HepG2 (cell line): ENCODE results near the gene SESN1. TPM values are rescaled to one million over a fixed set of nuclear protein-coding genes. Genes with fewer than 3 reads are reported as not detected.

Source experiments
- ATAC-seq: fragments of 200-7000 bp; cut with Tn5 transposase; 3 replicates; pipeline ENCODE4 v1.9.1; 2020; ENCODE audit warnings: mild to moderate bottlenecking, moderate library complexity
- BruUV-seq: library from RNA; stranded (reverse); fragments of 400-500 nt; replicated peaks from 2 replicates; lab custom pipeline; 2021; lab: Mats Ljungman, UMichigan
- CTCF ChIA-PET: fragments of 300-600 bp; formaldehyde crosslinking; extraction: SDS; loops from one replicate; lab custom pipeline; 2021; ENCODE audit warnings: low total read pairs, inconsistent platforms, low intra/inter-chr PET ratio; lab: Yijun Ruan, JAX
- POLR2A ChIA-PET: fragments of 350-600 bp; sonication (Branson Sonifier 250); formaldehyde crosslinking; loops from one replicate; lab custom pipeline; 2020; ENCODE audit warnings: antibody characterized with exemption, inconsistent platforms; lab: Yijun Ruan, JAX
- DNase-seq: peaks from one replicate; pipeline ENCODE4 v3.0.0-alpha.2; 2015; ENCODE audit warnings: low spot score
- FAIRE-seq: peaks from 3 replicates; lab custom pipeline; 2011; peaks lifted over from hg19 to GRCh38; lab: Jason Lieb, UNC
- H2AFZ ChIP-seq: one replicate; pipeline ENCODE4 v1.6.1; 2011; ENCODE audit warnings: low read length, inconsistent platforms
- H3K27ac ChIP-seq: fragments of 300-600 bp; 3 replicates; pipeline ENCODE4 v1.8.0; 2011; ENCODE audit warnings: mixed run types, mild to moderate bottlenecking, mixed read lengths, low read length, inconsistent platforms; ENCODE audit not compliant: insufficient read depth; ENCODE audit errors: extremely low read length
- H3K27me3 ChIP-seq, 2 experiments: fragments of 200-600 bp in 1 of 2; 2 replicates in 1 of 2; 3 replicates in 1 of 2; pipeline versions ENCODE4 v1.6.0 to v1.8.0; 2011; ENCODE audit warnings: low read length in 2 of 2, mild to moderate bottlenecking in 2 of 2, moderate library complexity in 2 of 2, inconsistent platforms in 1 of 2; ENCODE audit not compliant: insufficient read depth in 2 of 2, control insufficient read depth in 1 of 2
- H3K36me3 ChIP-seq, 2 experiments: fragments of 200-600 bp in 1 of 2; replicated peaks in 1 of 2; 2 replicates in 1 of 2; 3 replicates in 1 of 2; pipeline versions ENCODE4 v1.5.1 to v1.8.0; 2011; ENCODE audit warnings: low read length in 2 of 2, inconsistent platforms in 1 of 2; ENCODE audit not compliant: insufficient read depth in 2 of 2, control insufficient read depth in 1 of 2
- H3K4me1 ChIP-seq: 2 replicates; pipeline ENCODE4 v1.5.1; 2012; ENCODE audit warnings: low read length, inconsistent platforms; ENCODE audit not compliant: insufficient read depth
- H3K4me2 ChIP-seq: 2 replicates; pipeline ENCODE4 v1.6.0; 2011; ENCODE audit warnings: low read depth, low read length, inconsistent platforms
- H3K4me3 ChIP-seq, 3 experiments: fragments of 200-600 bp in 1 of 3; sonication (generic), shearing (Covaris generic) in 1 of 3; replicated peaks in 1 of 3; 2 replicates each; pipeline ENCODE4 v1.5.1; 2011 to 2016; ENCODE audit warnings: low read length in 3 of 3, inconsistent platforms in 2 of 3, low read depth in 2 of 3, mild to moderate bottlenecking in 2 of 3, control low read depth in 1 of 3, mixed read lengths in 1 of 3; ENCODE audit not compliant: insufficient read depth in 1 of 3
- H3K79me2 ChIP-seq: one replicate; pipeline ENCODE4 v1.6.1; 2011; ENCODE audit warnings: low read length, inconsistent platforms; ENCODE audit not compliant: insufficient read depth
- H3K9ac ChIP-seq: 2 replicates; pipeline ENCODE4 v1.6.0; 2011; ENCODE audit warnings: mild to moderate bottlenecking, low read depth, low read length, inconsistent platforms; ENCODE audit not compliant: insufficient read depth
- H3K9me3 ChIP-seq: 2 replicates; pipeline ENCODE4 v1.5.1; 2012; ENCODE audit warnings: mild to moderate bottlenecking, low read length
- H4K20me1 ChIP-seq: 2 replicates; pipeline ENCODE4 v1.6.0; 2011; ENCODE audit warnings: inconsistent platforms, mild to moderate bottlenecking, low read length, moderate library complexity; ENCODE audit not compliant: insufficient read depth
- FOSL1 ChIP-seq: sonication (generic); formaldehyde crosslinking; IDR thresholded peaks from 2 replicates; pipeline ENCODE4 v1.9.0; 2021; ENCODE audit warnings: missing genetic modification reagents, borderline replicate concordance
- KAT8 ChIP-seq: IDR thresholded peaks from 2 replicates; pipeline ENCODE4 v1.6.1; 2016; ENCODE audit warnings: missing genetic modification reagents, missing compliant biosample characterization
- MAFK ChIP-seq, 2 experiments: IDR thresholded peaks in 1 of 2; conservative IDR thresholded peaks in 1 of 2; 2 replicates each; pipeline ENCODE4 v1.6.1; 2011; ENCODE audit warnings: improper control_type of control experiment in 2 of 2, low read length in 2 of 2
- NCOA2 ChIP-seq: sonication (generic); formaldehyde crosslinking; IDR thresholded peaks from 2 replicates; pipeline ENCODE4 v1.8.0; 2022; ENCODE audit warnings: inconsistent platforms
- NR2C2 ChIP-seq: sonication (generic); formaldehyde crosslinking; IDR thresholded peaks from 2 replicates; pipeline ENCODE4 v1.4.0; 2020; ENCODE audit warnings: missing genetic modification reagents, mild to moderate bottlenecking, moderate library complexity, borderline replicate concordance
- PHF5A ChIP-seq: IDR thresholded peaks from one replicate; pipeline ENCODE4 v1.6.1; 2018; ENCODE audit warnings: low read depth, missing genetic modification reagents; ENCODE audit not compliant: unreplicated experiment
- SETDB1 ChIP-seq: sonication (generic); formaldehyde crosslinking; IDR thresholded peaks from 2 replicates; pipeline ENCODE4 v1.5.1; 2020; ENCODE audit warnings: missing genetic modification reagents, mild to moderate bottlenecking, borderline replicate concordance
- SMARCE1 ChIP-seq: fragments of 450-650 bp; IDR thresholded peaks from 2 replicates; pipeline ENCODE4 v1.6.1; 2017; ENCODE audit warnings: borderline replicate concordance
- ZBTB7B ChIP-seq: sonication (generic); formaldehyde crosslinking; IDR thresholded peaks from 2 replicates; pipeline ENCODE4 v1.4.0; 2020; ENCODE audit warnings: missing genetic modification reagents
- ZNF207 ChIP-seq: fragments of 450-650 bp; IDR thresholded peaks from 2 replicates; pipeline ENCODE4 v1.6.1; 2016; ENCODE audit warnings: antibody characterized with exemption, borderline replicate concordance
- ZNF326 ChIP-seq: sonication (generic); formaldehyde crosslinking; IDR thresholded peaks from 2 replicates; pipeline ENCODE4 v1.4.0; 2020; ENCODE audit warnings: missing genetic modification reagents, borderline replicate concordance
- ZNF432 ChIP-seq: sonication (generic); formaldehyde crosslinking; IDR thresholded peaks from 2 replicates; pipeline ENCODE4 v1.5.0; 2020; ENCODE audit warnings: missing genetic modification reagents, mild to moderate bottlenecking, borderline replicate concordance
- ZNF468 ChIP-seq: sonication (generic); formaldehyde crosslinking; IDR thresholded peaks from 2 replicates; pipeline ENCODE4 v1.8.0; 2022; ENCODE audit warnings: mild to moderate bottlenecking, moderate library complexity, missing genetic modification reagents
- ZNF607 ChIP-seq: sonication (generic); formaldehyde crosslinking; IDR thresholded peaks from 2 replicates; pipeline ENCODE4 v1.5.1; 2020; ENCODE audit warnings: missing genetic modification reagents, mild to moderate bottlenecking, borderline replicate concordance
- ZNF619 ChIP-seq: sonication (generic); formaldehyde crosslinking; IDR thresholded peaks from 2 replicates; pipeline ENCODE4 v1.4.0; 2020; ENCODE audit warnings: mild to moderate bottlenecking, missing genetic modification reagents
- in situ Hi-C: cut with HindIII; loops from 2 replicates; pipeline ENCODE4 v1.10.0; 2017; ENCODE audit warnings: low pct_unique_long_range_greater_than_20kb; ENCODE audit not compliant: extremely low pct_ligation_motif_present
- intact Hi-C: fragments of 100-400 bp; cut with micrococcal nuclease; formaldehyde crosslinking; loops from one replicate; pipeline ENCODE4 v1.10.0; 2022; ENCODE audit not compliant: unreplicated experiment
- polyA plus RNA-seq, 8 experiments: library from polyadenylated mRNA; depleted of rRNA in 3 of 8; stranded (reverse) in 7 of 8; unstranded in 1 of 8; fragments of >200 nt; fragmentation: Illumina TruSeq in 4 of 8; extraction: Trizol in 4 of 8; gene quantifications; 2 replicates each; pipeline versions ENCODE4 v1.2.1 to v1.2.3, GENCODE V29; 2011 to 2016; ENCODE audit warnings: low read depth in 4 of 8, missing spikeins in 1 of 8, mixed read lengths in 1 of 8; ENCODE audit not compliant: insufficient read depth in 1 of 8
- total RNA-seq, 5 experiments: library from RNA; depleted of rRNA; stranded (reverse); fragments of >200 nt; fragmentation: Illumina TruSeq; extraction: Trizol; gene quantifications; 2 replicates each; pipeline ENCODE4 v1.2.3, GENCODE V29; 2016; ENCODE audit warnings: low read depth in 1 of 5
- TF ChIP-seq, protein P1 (sequence below): IDR thresholded peaks from 2 replicates; pipeline ENCODE4 v1.6.1; 2016; ENCODE audit warnings: mild to moderate bottlenecking
- TF ChIP-seq, protein P2 (sequence below): sonication (generic); formaldehyde crosslinking; IDR thresholded peaks from 2 replicates; pipeline ENCODE4 v1.8.0; 2022; ENCODE audit warnings: mild to moderate bottlenecking, missing genetic modification reagents
- TF ChIP-seq, protein P3 (sequence below): sonication (generic); formaldehyde crosslinking; IDR thresholded peaks from 2 replicates; pipeline ENCODE4 v1.5.0; 2020; ENCODE audit warnings: missing genetic modification reagents, mild to moderate bottlenecking, borderline replicate concordance
- TF ChIP-seq, protein P4 (sequence below): sonication (generic); formaldehyde crosslinking; IDR thresholded peaks from 2 replicates; pipeline ENCODE4 v1.5.0; 2020; ENCODE audit warnings: missing genetic modification reagents

Gene SESN1
- total and polyA plus RNA-seq, 2 of the 13 experiments (the other 11 are each of a cell fraction or from before 2014, with no cell fraction given), result 24.9 to 44.7 TPM

DNA sequence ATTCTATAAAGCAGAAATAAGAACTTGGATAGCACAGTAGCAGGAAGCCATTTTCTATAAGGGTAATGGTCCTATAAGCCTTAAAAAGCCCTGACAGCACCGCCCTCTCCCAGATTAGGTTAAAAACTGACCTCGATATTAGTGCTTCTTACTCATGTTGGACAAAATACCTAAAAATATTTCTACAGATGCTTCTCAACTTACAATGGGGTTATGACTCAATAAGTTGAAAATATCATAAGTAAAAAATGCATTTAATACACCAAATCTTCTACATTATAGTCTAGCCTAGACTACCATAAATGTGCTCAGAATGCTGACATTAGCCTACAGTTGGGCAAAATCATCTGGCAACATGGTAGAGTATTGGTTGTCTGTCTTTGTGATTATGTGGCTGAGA, 70.3 kb downstream of the SESN1 start (continued):
- TF ChIP-seq ZNF207 (no peak), ZNF468 (CRISPR knock-in tag) (no peak)

DNA sequence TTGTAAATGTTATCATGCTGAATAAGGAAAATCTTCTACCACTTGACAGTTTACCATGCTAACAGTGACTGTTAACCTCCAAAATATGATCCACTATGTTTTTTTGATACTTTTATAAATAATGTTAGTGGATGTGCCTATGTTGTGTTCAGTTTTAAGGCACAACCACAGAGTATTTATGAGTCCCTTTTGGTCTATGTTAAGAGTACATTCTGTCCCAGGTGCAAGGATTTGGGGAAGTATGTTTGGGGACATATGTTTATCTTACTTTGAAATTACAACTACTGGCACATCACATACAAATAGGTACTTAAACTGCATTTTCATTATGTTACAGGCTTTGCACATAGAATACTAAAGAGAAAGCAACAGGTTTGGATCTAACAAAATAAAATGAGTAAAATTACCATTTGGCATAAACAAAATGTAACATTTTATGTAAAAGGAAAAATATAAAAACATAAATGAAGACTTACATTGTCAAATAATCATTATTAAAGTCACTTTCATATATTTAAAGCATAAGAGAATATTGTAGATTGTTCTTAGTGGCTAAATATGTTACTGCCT, 71.2 kb downstream of the SESN1 start:
- no TSS peak for BruUV-seq
- H3K4me1 ChIP-seq, result no peaks in the 10 kb centered on the region
- H3K4me2 ChIP-seq, result no peak overlapping the region
- no peaks in the 10 kb centered on the region for H4K20me1 ChIP-seq
- no peak for ATAC-seq
- no peak overlapping the region for H3K4me3 ChIP-seq
- no peaks in the 10 kb centered on the region for H3K27me3 ChIP-seq
- CTCF ChIA-PET, result no interaction called here
- H2AFZ ChIP-seq, result no peak overlapping the region
- H3K27ac ChIP-seq, result no peak overlapping the region
- intact Hi-C loops, result no loop called here
- in situ Hi-C loops, result no loop called here
- H3K9me3 ChIP-seq, result no peaks in the 10 kb centered on the region
- TF ChIP-seq ZNF326 (no peak), KAT8 (CRISPR knock-in tag) (no peak), PHF5A (CRISPR knock-in tag) (no peak), SMARCE1 (no peak), FOSL1 (CRISPR knock-in tag) (no peak), ZBTB7B (CRISPR knock-in tag) (no peak), NR2C2 (CRISPR knock-in tag) (no peak), ZNF607 (CRISPR knock-in tag) (no peak), ZNF619 (CRISPR knock-in tag) (no peak), NCOA2 (CRISPR knock-in tag) (no peak), SETDB1 (CRISPR knock-in tag) (no peak), MAFK (conservative IDR thresholded peaks at IDR 0.05 in 1 of 2, IDR thresholded peaks at IDR 0.05 in 1 of 2; ENCODE audit: low read length in 2 of 2) (no peak), ZNF432 (no peak)
- TF ChIP-seq, protein P1, sequence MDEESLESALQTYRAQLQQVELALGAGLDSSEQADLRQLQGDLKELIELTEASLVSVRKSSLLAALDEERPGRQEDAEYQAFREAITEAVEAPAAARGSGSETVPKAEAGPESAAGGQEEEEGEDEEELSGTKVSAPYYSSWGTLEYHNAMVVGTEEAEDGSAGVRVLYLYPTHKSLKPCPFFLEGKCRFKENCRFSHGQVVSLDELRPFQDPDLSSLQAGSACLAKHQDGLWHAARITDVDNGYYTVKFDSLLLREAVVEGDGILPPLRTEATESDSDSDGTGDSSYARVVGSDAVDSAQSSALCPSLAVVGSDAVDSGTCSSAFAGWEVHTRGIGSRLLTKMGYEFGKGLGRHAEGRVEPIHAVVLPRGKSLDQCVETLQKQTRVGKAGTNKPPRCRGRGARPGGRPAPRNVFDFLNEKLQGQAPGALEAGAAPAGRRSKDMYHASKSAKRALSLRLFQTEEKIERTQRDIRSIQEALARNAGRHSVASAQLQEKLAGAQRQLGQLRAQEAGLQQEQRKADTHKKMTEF (CRISPR knock-in tag), result no peak
- TF ChIP-seq, protein P2, sequence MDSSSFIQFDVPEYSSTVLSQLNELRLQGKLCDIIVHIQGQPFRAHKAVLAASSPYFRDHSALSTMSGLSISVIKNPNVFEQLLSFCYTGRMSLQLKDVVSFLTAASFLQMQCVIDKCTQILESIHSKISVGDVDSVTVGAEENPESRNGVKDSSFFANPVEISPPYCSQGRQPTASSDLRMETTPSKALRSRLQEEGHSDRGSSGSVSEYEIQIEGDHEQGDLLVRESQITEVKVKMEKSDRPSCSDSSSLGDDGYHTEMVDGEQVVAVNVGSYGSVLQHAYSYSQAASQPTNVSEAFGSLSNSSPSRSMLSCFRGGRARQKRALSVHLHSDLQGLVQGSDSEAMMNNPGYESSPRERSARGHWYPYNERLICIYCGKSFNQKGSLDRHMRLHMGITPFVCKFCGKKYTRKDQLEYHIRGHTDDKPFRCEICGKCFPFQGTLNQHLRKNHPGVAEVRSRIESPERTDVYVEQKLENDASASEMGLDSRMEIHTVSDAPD (CRISPR knock-in tag), result no peak
- TF ChIP-seq, protein P3, sequence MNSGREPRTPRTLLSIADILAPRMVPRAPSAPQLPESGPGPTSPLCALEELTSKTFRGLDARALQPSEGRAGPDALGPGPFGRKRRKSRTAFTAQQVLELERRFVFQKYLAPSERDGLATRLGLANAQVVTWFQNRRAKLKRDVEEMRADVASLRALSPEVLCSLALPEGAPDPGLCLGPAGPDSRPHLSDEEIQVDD, result no peak
- TF ChIP-seq, protein P4, sequence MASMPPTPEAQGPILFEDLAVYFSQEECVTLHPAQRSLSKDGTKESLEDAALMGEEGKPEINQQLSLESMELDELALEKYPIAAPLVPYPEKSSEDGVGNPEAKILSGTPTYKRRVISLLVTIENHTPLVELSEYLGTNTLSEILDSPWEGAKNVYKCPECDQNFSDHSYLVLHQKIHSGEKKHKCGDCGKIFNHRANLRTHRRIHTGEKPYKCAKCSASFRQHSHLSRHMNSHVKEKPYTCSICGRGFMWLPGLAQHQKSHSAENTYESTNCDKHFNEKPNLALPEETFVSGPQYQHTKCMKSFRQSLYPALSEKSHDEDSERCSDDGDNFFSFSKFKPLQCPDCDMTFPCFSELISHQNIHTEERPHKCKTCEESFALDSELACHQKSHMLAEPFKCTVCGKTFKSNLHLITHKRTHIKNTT (CRISPR knock-in tag), result no peak
- no peak overlapping the region for H3K9ac ChIP-seq
- no peak for FAIRE-seq
- POLR2A ChIA-PET, result no interaction called here
- DNase-seq, result no peak
- H3K79me2 ChIP-seq, result no peaks in the 10 kb centered on the region
- H3K36me3 ChIP-seq, result no peaks in the 10 kb centered on the region
